Activated CD8-positive, alpha-beta memory T cell treated with anti-CD3 and anti-CD28 coated beads, Interleukin-2, amount 10 ng/mL, durations not matched to agents 7 days and 5 days (primary cell): ENCODE data around the gene MS4A18. TPM values are rescaled to one million over a fixed set of nuclear protein-coding genes. Genes with fewer than 3 reads are reported as not detected.
"Not testable (repeated sequence)": the region's sequence is repeated elsewhere in the genome, so short reads cannot be mapped to it uniquely, and the experiment has no call there.

Source experiments
- ATAC-seq: fragments of 150-1000 bp; cut with Tn5 transposase; one replicate; pipeline ENCODE4 v1.10.0; 2021; ENCODE audit warnings: moderate library complexity
- CTCF ChIA-PET: fragments of 350-600 bp; sonication (Branson Sonifier 250); formaldehyde crosslinking; loops from one replicate; lab custom pipeline; 2021; ENCODE audit warnings: antibody characterized with exemption; lab: Charles Lee
- DNase-seq: peaks from one replicate; pipeline ENCODE4 v3.0.0-alpha.2; 2020
- H3K27ac Mint-ChIP-seq: one replicate; pipeline ENCODE4 v1.8.0; 2021; ENCODE audit warnings: mild to moderate bottlenecking, mixed read lengths
- H3K27me3 Mint-ChIP-seq: one replicate; pipeline ENCODE4 v1.8.0; 2021; ENCODE audit warnings: mixed read lengths
- H3K36me3 Mint-ChIP-seq: one replicate; pipeline ENCODE4 v1.8.0; 2021; ENCODE audit warnings: mild to moderate bottlenecking, mixed read lengths
- H3K4me1 Mint-ChIP-seq: one replicate; pipeline ENCODE4 v1.8.0; 2021; ENCODE audit warnings: mixed read lengths
- H3K4me3 Mint-ChIP-seq: one replicate; pipeline ENCODE4 v1.8.0; 2021; ENCODE audit warnings: mild to moderate bottlenecking, moderate library complexity, mixed read lengths
- H3K9me3 Mint-ChIP-seq: one replicate; pipeline ENCODE4 v1.8.0; 2022; ENCODE audit warnings: low read depth, mixed read lengths
- total RNA-seq, 2 experiments: library from RNA; stranded (reverse); gene quantifications; one replicate each; pipeline ENCODE4 v1.2.3, GENCODE V29; 2021

The MS4A18 gene
- total RNA-seq, 2 experiments from 2014 or later: not detected

DNA sequence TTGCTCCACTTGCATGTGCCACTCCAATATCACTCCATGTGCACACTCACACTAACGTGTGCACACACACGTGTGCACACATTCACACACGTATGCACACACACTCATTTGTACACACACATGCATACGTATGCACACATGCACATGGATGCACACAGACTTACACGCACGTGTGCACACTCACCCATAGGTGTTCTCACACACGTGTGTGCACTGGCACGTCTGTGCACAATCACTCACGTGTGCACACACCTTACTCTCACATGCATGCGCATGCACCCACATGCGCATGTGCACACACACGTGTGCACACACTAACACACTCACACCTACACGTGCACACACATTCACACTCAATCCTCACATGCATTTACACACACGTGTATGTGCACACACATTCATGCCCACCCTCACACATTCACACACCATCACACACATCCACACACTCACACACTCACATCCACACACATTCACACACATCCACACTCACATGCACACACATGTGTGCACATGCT is 22.9 kb downstream of the MS4A18 start:
- DNase-seq: no peak
- Mint-ChIP-seq H3K4me1 (no peaks in the 10 kb centered on the region), H3K9me3 (peaks cover 4% of the 10 kb centered on the region), H3K27ac (no peak overlapping the region), H3K36me3 (no peaks in the 10 kb centered on the region), H3K27me3 (peaks cover 11% of the 10 kb centered on the region), H3K4me3 (no peak overlapping the region)
- CTCF ChIA-PET: no interaction called here
- ATAC-seq: no peak

DNA sequence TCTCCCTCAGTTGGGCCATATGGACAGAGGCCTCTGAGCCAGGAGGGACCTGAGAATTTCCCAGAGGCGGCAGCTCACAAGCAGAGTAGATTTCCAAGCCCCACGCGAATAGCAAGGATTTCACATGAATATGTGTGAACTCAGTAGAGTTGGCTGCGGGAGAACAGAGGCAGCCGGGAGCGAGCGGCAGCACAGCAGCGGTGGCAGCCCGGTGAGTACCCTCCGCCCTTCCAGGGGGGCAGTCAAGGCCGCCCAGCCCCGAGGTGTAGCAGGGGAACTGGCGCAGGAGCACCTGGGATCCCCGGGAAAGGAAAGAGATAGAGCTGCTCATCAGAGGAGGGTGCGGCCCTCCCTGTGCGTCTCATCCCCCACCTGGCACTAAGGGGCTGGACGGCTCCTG is 23.7 kb downstream of the MS4A18 start:
- CTCF ChIA-PET: interaction anchor here (1.3 kb wide), 1 partner anchor 27 kb away, joined by 4 read pairs; no protein-coding TSS in a partner anchor
- H3K9me3 Mint-ChIP-seq: peaks cover 4% of the 10 kb centered on the region
- no peak for DNase-seq
- H3K4me1 Mint-ChIP-seq: no peaks in the 10 kb centered on the region
- no peak for ATAC-seq
- no peak overlapping the region for H3K27ac Mint-ChIP-seq
- no peaks in the 10 kb centered on the region for H3K36me3 Mint-ChIP-seq
- no peak overlapping the region for H3K4me3 Mint-ChIP-seq
- H3K27me3 Mint-ChIP-seq: peaks cover 14% of the 10 kb centered on the region

DNA sequence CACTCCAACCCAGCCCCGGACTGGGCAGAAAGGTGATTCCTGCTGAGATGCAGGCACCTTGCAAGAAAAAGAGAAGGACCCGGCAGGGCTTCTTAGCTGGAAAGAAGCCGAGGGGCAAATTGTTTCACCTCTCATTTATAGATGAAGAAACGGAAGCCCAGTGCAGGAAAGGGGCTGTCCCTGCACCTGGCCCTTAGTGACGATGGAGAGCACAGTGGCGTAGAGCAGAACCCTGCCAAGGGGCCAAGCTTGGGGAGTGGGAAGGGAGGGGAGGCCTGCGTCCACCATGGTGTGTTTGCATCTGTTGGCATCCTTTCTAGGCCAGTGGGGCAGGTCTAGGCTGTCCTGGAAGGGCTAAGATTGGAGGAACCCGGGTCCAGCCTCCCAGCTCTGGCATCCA is 24.3 kb downstream of the MS4A18 start:
- Mint-ChIP-seq H3K27ac (no peak overlapping the region), H3K4me1 (no peaks in the 10 kb centered on the region), H3K36me3 (no peaks in the 10 kb centered on the region), H3K9me3 (peaks cover 4% of the 10 kb centered on the region), H3K27me3 (peaks cover 12% of the 10 kb centered on the region), H3K4me3 (no peak overlapping the region)
- ATAC-seq: no peak
- CTCF ChIA-PET: interaction anchor here (1.3 kb wide), 1 partner anchor 27 kb away, joined by 4 read pairs; no protein-coding TSS in a partner anchor
- DNase-seq: no peak

GRCh38 chr11:60750911-60751310 is 26.4 kb downstream of the MS4A18 start:
- Mint-ChIP-seq H3K36me3 (no peaks in the 10 kb centered on the region), H3K4me3 (no peak overlapping the region), H3K27ac (no peak overlapping the region), H3K4me1 (no peaks in the 10 kb centered on the region), H3K9me3 (peaks cover 4% of the 10 kb centered on the region), H3K27me3 (peaks cover 5% of the 10 kb centered on the region)
- DNase-seq (no peak), ATAC-seq (no peak)
- CTCF ChIA-PET: no interaction called here

GRCh38 chr11:60753309-60753708 is 28.8 kb downstream of the MS4A18 start:
- Mint-ChIP-seq H3K36me3 (no peaks in the 10 kb centered on the region), H3K27me3 (peaks cover 20% of the 10 kb centered on the region), H3K4me3 (no peak overlapping the region), H3K9me3 (no peaks in the 10 kb centered on the region), H3K4me1 (no peaks in the 10 kb centered on the region), H3K27ac (no peak overlapping the region)
- CTCF ChIA-PET: no interaction called here
- DNase-seq (no peak), ATAC-seq (no peak)

DNA sequence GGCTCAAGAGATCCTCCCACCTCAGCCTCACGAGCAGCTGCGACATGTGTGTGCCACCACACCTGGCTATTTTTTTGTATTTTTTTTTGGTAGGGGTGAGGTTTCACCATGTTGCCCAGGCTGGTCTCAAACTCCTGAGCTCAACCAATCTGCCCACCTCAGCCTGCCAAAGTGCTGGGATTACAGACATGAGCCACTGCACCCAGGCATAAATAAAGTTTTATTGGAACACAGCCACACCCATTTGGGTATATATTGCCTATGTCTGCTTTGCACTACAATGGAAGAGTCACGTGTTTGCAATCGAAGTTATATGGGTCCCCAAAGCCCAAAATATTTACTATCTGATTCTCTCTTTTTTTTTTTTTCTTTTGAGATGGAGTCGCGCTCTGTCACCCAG is 30.4 kb downstream of the MS4A18 start:
- no peaks in the 10 kb centered on the region for H3K4me1 Mint-ChIP-seq
- CTCF ChIA-PET: no interaction called here
- DNase-seq: no peak
- peaks cover 35% of the 10 kb centered on the region for H3K27me3 Mint-ChIP-seq
- no peaks in the 10 kb centered on the region for H3K36me3 Mint-ChIP-seq
- ATAC-seq: no peak
- no peaks in the 10 kb centered on the region for H3K9me3 Mint-ChIP-seq
- no peak overlapping the region for H3K4me3 Mint-ChIP-seq
- no peak overlapping the region for H3K27ac Mint-ChIP-seq

DNA sequence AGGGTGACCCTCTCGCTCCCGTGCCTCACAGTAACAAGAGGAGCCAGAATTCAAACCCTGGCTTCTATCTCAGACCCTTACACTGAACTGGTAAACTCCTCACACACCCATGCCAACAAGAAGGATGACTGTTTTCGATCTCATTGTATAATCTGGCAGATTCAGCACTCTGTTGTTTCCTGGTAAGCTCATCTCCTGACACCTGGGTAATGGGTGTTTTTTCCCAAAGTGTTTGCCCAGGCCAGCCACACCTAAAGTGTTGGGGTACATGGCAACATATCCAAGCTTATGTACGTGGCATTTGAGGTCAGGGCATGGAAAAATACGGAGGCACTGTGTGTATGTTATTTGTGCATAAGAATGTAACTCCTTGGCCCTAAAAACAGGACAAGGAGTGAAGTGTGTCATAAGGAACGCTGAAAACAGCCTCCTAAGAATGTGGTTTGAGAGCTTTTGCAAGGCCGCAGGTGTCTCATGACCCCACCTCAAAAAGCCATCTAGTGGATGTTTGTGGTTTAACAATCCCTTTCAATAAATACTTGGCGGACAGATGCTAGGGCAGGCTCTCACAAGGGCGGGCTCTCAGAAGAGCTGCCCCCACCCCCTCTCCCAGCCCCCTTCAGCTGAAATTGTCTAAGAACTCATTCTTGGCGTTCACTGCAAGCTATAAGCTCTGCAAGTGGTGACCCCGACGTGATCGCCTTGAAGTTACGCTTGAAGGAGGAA is 31.9 kb downstream of the MS4A18 start, which contains the start of gene MS4A15:
MS4A15 (plus strand) TSS at position 561 of the 726 bp plus-strand sequence. CDS start 6,867 bp downstream, outside the sequence.
- Mint-ChIP-seq H3K27ac (no peak within 1 kb of the TSS), H3K36me3 (no peaks in the 10 kb centered on the region), H3K9me3 (no peaks in the 10 kb centered on the region), H3K27me3 (peaks cover 46% of the 10 kb centered on the region), H3K4me3 (no peak within 1 kb of the TSS), H3K4me1 (no peaks in the 10 kb centered on the region)
- CTCF ChIA-PET: interaction anchor here (1.2 kb wide), 1 partner anchor 8 kb away, joined by 3 read pairs; no protein-coding TSS in a partner anchor
- ATAC-seq (no peak), DNase-seq (no peak)

DNA sequence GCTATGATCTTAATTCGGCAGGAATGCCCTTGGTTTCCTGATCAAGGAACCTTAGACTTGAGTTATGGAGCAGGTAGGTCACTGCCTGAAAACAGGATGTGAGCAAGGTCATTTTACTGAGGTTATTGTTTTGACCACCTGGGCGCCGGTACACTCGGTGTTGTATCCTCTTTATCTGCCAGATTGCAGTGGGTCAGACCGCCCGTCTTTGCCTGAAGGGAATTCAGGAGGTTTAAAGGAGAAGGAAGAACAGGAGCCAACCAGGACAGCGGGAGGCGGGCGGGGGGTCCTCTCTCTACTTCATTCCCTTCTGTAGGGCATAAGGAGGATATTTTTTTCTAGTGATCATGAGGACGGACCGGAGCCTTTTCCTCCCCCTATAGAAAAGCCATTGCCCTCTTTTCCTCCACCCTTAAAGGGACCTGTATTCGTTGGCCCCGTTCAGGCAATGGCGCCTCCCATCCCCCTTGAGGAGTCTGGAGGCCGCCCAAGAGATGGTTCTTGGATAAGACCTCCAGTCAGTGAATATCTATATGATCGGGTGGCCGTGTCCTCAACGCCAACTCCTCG is 32.8 kb downstream of the MS4A18 start:
- Mint-ChIP-seq H3K27me3 (peaks cover 48% of the 10 kb centered on the region), H3K27ac (no peak overlapping the region), H3K4me1 (no peaks in the 10 kb centered on the region), H3K36me3 (no peaks in the 10 kb centered on the region), H3K9me3 (no peaks in the 10 kb centered on the region), H3K4me3 (no peak overlapping the region)
- ATAC-seq: no peak
- DNase-seq: no peak
- CTCF ChIA-PET: interaction anchor here (1.5 kb wide), 1 partner anchor 18 kb away, joined by 3 read pairs; no protein-coding TSS in a partner anchor

DNA sequence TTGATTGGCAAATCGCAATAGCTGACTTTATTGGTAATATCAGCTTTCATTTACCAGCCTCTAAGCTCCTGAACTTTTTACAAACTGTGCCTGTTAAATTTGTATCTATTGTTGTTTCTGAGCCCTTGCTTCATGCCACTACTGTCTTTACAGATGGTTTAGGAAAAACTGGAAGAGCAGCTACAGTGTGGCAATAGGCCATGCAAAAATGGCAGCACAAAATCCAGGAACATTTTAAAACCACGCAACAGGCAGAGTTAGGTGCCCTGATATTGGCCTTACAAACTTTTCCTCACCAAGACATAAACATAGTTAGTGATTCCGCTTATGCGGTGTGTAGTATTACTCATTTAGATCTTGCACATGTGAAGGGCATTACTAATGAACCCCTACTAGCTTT is 34.2 kb downstream of the MS4A18 start:
- H3K4me3 Mint-ChIP-seq, ATAC-seq: not testable (repeated sequence)
- CTCF ChIA-PET: interaction anchor here (1.5 kb wide), 1 partner anchor 17 kb away, joined by 3 read pairs; no protein-coding TSS in a partner anchor

DNA sequence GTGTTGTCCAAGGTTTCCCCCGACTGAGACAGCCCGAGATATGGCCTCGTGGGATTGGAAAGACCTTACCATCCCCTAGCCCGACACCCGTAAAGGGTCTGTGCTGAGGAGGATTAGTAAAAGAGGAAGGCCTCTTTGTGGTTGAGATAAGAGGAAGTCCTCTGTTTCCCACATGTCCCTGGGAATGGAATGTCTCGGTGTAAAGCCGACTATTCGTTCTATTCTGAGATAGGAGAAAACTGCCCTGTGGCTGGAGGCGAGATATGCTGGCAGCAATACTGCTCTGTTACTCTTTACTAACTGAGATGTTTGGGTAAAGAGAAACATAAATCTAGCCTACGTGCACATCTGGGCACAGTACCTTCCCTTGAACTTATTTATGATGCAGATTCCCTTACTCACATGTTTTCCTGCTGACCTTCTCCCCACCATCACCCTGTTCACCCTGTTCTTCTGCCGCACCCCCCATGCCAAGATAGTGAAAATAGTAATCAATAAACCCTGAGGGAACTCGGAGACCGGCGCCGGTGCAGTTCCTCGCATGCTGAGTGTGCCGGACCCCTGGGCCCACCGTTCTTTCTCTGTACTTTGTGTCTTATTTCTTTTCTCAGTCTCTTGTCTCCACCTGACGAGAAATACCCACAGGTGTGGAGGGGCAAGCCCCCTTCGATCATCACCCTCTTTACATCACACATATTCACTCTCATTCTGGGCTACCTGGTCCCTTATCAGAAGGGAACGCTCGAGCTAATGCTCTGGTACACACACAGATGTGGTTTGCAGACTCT is 35.1 kb downstream of the MS4A18 start:
- H3K27ac Mint-ChIP-seq, DNase-seq, ATAC-seq, CTCF ChIA-PET, H3K4me3 Mint-ChIP-seq, H3K9me3 Mint-ChIP-seq, H3K4me1 Mint-ChIP-seq, H3K36me3 Mint-ChIP-seq: not testable (repeated sequence)
- peaks cover 56% of the 10 kb centered on the region for H3K27me3 Mint-ChIP-seq

More for the DNA sequence above, 34.2 kb downstream of the MS4A18 start:
- H3K9me3 Mint-ChIP-seq, H3K4me1 Mint-ChIP-seq, DNase-seq, H3K36me3 Mint-ChIP-seq, H3K27ac Mint-ChIP-seq: not testable (repeated sequence)
- peaks cover 53% of the 10 kb centered on the region for H3K27me3 Mint-ChIP-seq

- Mint-ChIP-seq H3K27me3 (peaks cover 57% of the 10 kb centered on the region), H3K27ac (no peak overlapping the region), H3K36me3 (no peaks in the 10 kb centered on the region), H3K4me1 (peaks cover 3% of the 10 kb centered on the region), H3K4me3 (no peak overlapping the region), H3K9me3 (no peaks in the 10 kb centered on the region)
- ATAC-seq (no peak), DNase-seq (no peak)
- CTCF ChIA-PET: interaction anchor here (0.7 to 5.8 kb wide), 3 partner anchors 12 to 19 kb away, joined by 3 to 32 read pairs (median 3); no protein-coding TSS in a partner anchor
These were observed 37.1 kb downstream of the MS4A18 start for GRCh38 chr11:60761436-60762190.

- Mint-ChIP-seq H3K4me3 (no peak overlapping the region), H3K4me1 (peaks cover 3% of the 10 kb centered on the region), H3K27ac (no peak overlapping the region), H3K27me3 (peaks cover 51% of the 10 kb centered on the region), H3K36me3 (no peaks in the 10 kb centered on the region), H3K9me3 (no peaks in the 10 kb centered on the region)
- CTCF ChIA-PET: interaction anchor here (1.3 to 5.8 kb wide), 3 partner anchors 13 to 415 kb away, joined by 3 to 32 read pairs (median 4); no protein-coding TSS in a partner anchor
- ATAC-seq: no peak
- DNase-seq: no peak
These were observed 38.6 kb downstream of the MS4A18 start for GRCh38 chr11:60762851-60763691.
